SK-N-SH (cell line): ENCODE measurements around the gene CACNA1D. TPM values are rescaled to one million over a fixed set of nuclear protein-coding genes. Genes with fewer than 3 reads are reported as not detected.

Source experiments
- CTCF ChIA-PET: fragments of 300-600, 350-600 bp; formaldehyde crosslinking; extraction: SDS; loops from one replicate; lab custom pipeline; 2021; lab: Yijun Ruan, JAX
- POLR2A ChIA-PET: fragments of 350-600 bp; sonication (Branson Sonifier 250); formaldehyde crosslinking; extraction: SDS; loops from one replicate; lab custom pipeline; 2020; ENCODE audit warnings: antibody characterized with exemption, inconsistent platforms; lab: Yijun Ruan, JAX
- DNase-seq: peaks from one replicate; pipeline ENCODE4 v3.0.0; 2012
- H2AFZ ChIP-seq: fragments of 200-600 bp; sonication (generic); 2 replicates; pipeline ENCODE4 v1.8.1; 2016; ENCODE audit warnings: antibody characterized with exemption, mild to moderate bottlenecking, low read depth
- H3F3A ChIP-seq: fragments of 200-600 bp; sonication (generic); replicated peaks from 2 replicates; pipeline ENCODE3; 2016; ENCODE audit warnings: antibody characterized with exemption, mild to moderate bottlenecking; ENCODE audit not compliant: insufficient read depth
- H3K27ac ChIP-seq, 2 experiments: fragments of 200-500 bp in 1 of 2; fragments of 200-600 bp in 1 of 2; sonication (Bioruptor generic) in 1 of 2; sonication (generic), shearing (Covaris generic) in 1 of 2; 2 replicates each; pipeline versions ENCODE4 v1.5.1 to v1.6.1; 2014 to 2016; ENCODE audit warnings: low read depth in 2 of 2, inconsistent platforms in 1 of 2, low read length in 1 of 2, mild to moderate bottlenecking in 1 of 2, mixed read lengths in 1 of 2
- H3K27me3 ChIP-seq: fragments of 200-600 bp; sonication (generic), shearing (Covaris generic); 2 replicates; pipeline ENCODE4 v1.6.1; 2016; ENCODE audit warnings: mixed run types; ENCODE audit not compliant: insufficient read depth
- H3K36me3 ChIP-seq, 2 experiments: fragments of 200-500 bp in 1 of 2; fragments of 200-600 bp in 1 of 2; sonication (Bioruptor generic) in 1 of 2; sonication (generic) in 1 of 2; replicated peaks in 1 of 2; 2 replicates each; pipeline versions ENCODE3 to v1.5.1; 2014 to 2016; ENCODE audit warnings: low read length in 1 of 2, mild to moderate bottlenecking in 1 of 2; ENCODE audit not compliant: insufficient read depth in 2 of 2, control insufficient read depth in 1 of 2
- H3K4me1 ChIP-seq, 2 experiments: fragments of 200-500 bp in 1 of 2; fragments of 200-600 bp in 1 of 2; sonication (Bioruptor generic) in 1 of 2; sonication (generic), shearing (Covaris generic) in 1 of 2; 2 replicates each; pipeline versions ENCODE4 v1.5.1 to v1.6.1; 2014 to 2016; ENCODE audit warnings: low read depth in 1 of 2, low read length in 1 of 2, mixed run types in 1 of 2; ENCODE audit not compliant: insufficient read depth in 2 of 2, control insufficient read depth in 1 of 2
- H3K4me2 ChIP-seq: fragments of 200-600 bp; sonication (generic), shearing (Covaris generic); 2 replicates; pipeline ENCODE4 v1.6.1; 2017; ENCODE audit warnings: mixed run types
- H3K4me3 ChIP-seq, 2 experiments: fragments of 200-500 bp in 1 of 2; fragments of 200-600 bp in 1 of 2; sonication (Bioruptor generic) in 1 of 2; sonication (generic), shearing (Covaris generic) in 1 of 2; 2 replicates each; pipeline versions ENCODE4 v1.5.1 to v1.8.1; 2014 to 2016; ENCODE audit warnings: low read depth in 2 of 2, inconsistent platforms in 1 of 2, low read length in 1 of 2, mild to moderate bottlenecking in 1 of 2, mixed read lengths in 1 of 2, moderate library complexity in 1 of 2
- H3K79me2 ChIP-seq: fragments of 200-600 bp; sonication (generic); 2 replicates; pipeline ENCODE4 v1.8.1; 2017; ENCODE audit warnings: mild to moderate bottlenecking; ENCODE audit not compliant: insufficient read depth
- H3K9ac ChIP-seq: fragments of 200-600 bp; sonication (generic); 2 replicates; pipeline ENCODE4 v1.6.1; 2017; ENCODE audit warnings: mixed run types
- H3K9me2 ChIP-seq: fragments of 200-600 bp; sonication (generic); 2 replicates; pipeline ENCODE4 v1.6.1; 2017; ENCODE audit warnings: mixed run types
- H3K9me3 ChIP-seq: fragments of 200-600 bp; sonication (generic); 2 replicates; pipeline ENCODE4 v1.6.1; 2017; ENCODE audit warnings: mixed run types, mild to moderate bottlenecking, moderate library complexity
- H4K20me1 ChIP-seq: fragments of 200-600 bp; sonication (generic); 2 replicates; pipeline ENCODE4 v1.6.1; 2017; ENCODE audit warnings: mild to moderate bottlenecking, mixed run types; ENCODE audit not compliant: insufficient read depth
- CTCF ChIP-seq: fragments of 200-600 bp; sonication (generic); IDR thresholded peaks from 2 replicates; pipeline ENCODE4 v1.6.1; 2017; ENCODE audit warnings: antibody characterized with exemption, mild to moderate bottlenecking, moderate library complexity
- EP300 ChIP-seq, 2 experiments: IDR thresholded peaks; 2 replicates each; pipeline versions ENCODE4 v1.4.0 to v1.6.1; 2012; ENCODE audit warnings: borderline replicate concordance in 1 of 2, low read depth in 1 of 2, low read length in 1 of 2
- FOXJ3 ChIP-seq: sonication (generic); formaldehyde crosslinking; IDR thresholded peaks from 2 replicates; pipeline ENCODE4 v1.5.1; 2020; ENCODE audit warnings: mild to moderate bottlenecking, missing genetic modification reagents
- FOXM1 ChIP-seq: IDR thresholded peaks from 2 replicates; pipeline ENCODE4 v1.4.0; 2012; ENCODE audit warnings: low read depth, mild to moderate bottlenecking
- GATA2 ChIP-seq: sonication (generic); formaldehyde crosslinking; IDR thresholded peaks from 2 replicates; pipeline ENCODE4 v1.5.0; 2020; ENCODE audit warnings: mild to moderate bottlenecking, missing genetic modification reagents
- MAX ChIP-seq: IDR thresholded peaks from 2 replicates; pipeline ENCODE4 v1.4.0; 2012; ENCODE audit warnings: low read depth
- MEF2A ChIP-seq: IDR thresholded peaks from 2 replicates; pipeline ENCODE4 v1.4.0; 2012; ENCODE audit warnings: low read depth, borderline replicate concordance
- NFIC ChIP-seq: IDR thresholded peaks from 2 replicates; pipeline ENCODE4 v1.4.0; 2012; ENCODE audit warnings: borderline replicate concordance
- NRF1 ChIP-seq: IDR thresholded peaks from 2 replicates; pipeline ENCODE4 v1.6.1; 2012; ENCODE audit warnings: low read depth, mild to moderate bottlenecking, low read length
- PBX3 ChIP-seq: IDR thresholded peaks from 2 replicates; pipeline ENCODE4; 2012
- POLR2AphosphoS5 ChIP-seq: IDR thresholded peaks from 2 replicates; pipeline ENCODE4 v1.6.1; 2012; ENCODE audit warnings: low read depth, low read length
- RAD21 ChIP-seq: IDR thresholded peaks from 2 replicates; pipeline ENCODE4 v1.6.1; 2012; ENCODE audit warnings: mild to moderate bottlenecking, low read length
- REST ChIP-seq: IDR thresholded peaks from 2 replicates; pipeline ENCODE4 v1.6.1; 2012; ENCODE audit warnings: mild to moderate bottlenecking, low read depth, low read length, moderate library complexity
- RXRA ChIP-seq: IDR thresholded peaks from 2 replicates; pipeline ENCODE4 v1.4.0; 2012; ENCODE audit warnings: low read depth, mild to moderate bottlenecking, borderline replicate concordance
- SIN3A ChIP-seq: IDR thresholded peaks from 2 replicates; pipeline ENCODE4 v1.6.1; 2012; ENCODE audit warnings: low read depth, mild to moderate bottlenecking, low read length, moderate library complexity, borderline replicate concordance
- TAF1 ChIP-seq: IDR thresholded peaks from 2 replicates; pipeline ENCODE4 v1.6.1; 2012; ENCODE audit warnings: low read depth, mild to moderate bottlenecking, low read length, moderate library complexity, borderline replicate concordance
- TEAD4 ChIP-seq: IDR thresholded peaks from 2 replicates; pipeline ENCODE4 v1.4.0; 2012; ENCODE audit warnings: mild to moderate bottlenecking, borderline replicate concordance; ENCODE audit not compliant: insufficient read depth
- USF1 ChIP-seq: IDR thresholded peaks from 2 replicates; pipeline ENCODE4 v1.4.0; 2012; ENCODE audit warnings: low read depth, borderline replicate concordance
- USF2 ChIP-seq: fragments of 150-350 bp; IDR thresholded peaks from 2 replicates; pipeline ENCODE4 v1.6.1; 2017; ENCODE audit warnings: antibody characterized with exemption, low read length, low read depth, borderline replicate concordance
- WGBS: methylation state at CpG from one replicate; pipeline ENCODE4 v1.1.6; 2017; ENCODE audit warnings: low lambda C conversion rate; 5-methylcytosine and 5-hydroxymethylcytosine counted together
- polyA plus RNA-seq, 3 experiments: library from polyadenylated mRNA; depleted of rRNA; stranded (reverse); fragments of >200 nt; gene quantifications; 2 replicates each; pipeline ENCODE4 v1.2.3, GENCODE V29; 2012

Gene CACNA1D
- polyA plus RNA-seq, 1 of the 3 experiments (the other 2 are of a cell fraction), result 0.12 TPM

- H3K9me3 ChIP-seq, result no peaks in the 10 kb centered on the region
- no peak for DNase-seq
- H3K9ac ChIP-seq, result no peak overlapping the region
- 44% methylated on average over 5 of the region's 5 CpGs for WGBS
- no peaks in the 10 kb centered on the region for H3K9me2 ChIP-seq
- no peak overlapping the region for H3K27ac ChIP-seq
- H3K4me3 ChIP-seq, result no peak overlapping the region
- ChIA-PET CTCF (no interaction called here), POLR2A (no interaction called here)
- H3K36me3 ChIP-seq, result no peaks in the 10 kb centered on the region
- H3K4me1 ChIP-seq, result peaks cover 0 to 12% of the 10 kb centered on the region in 2 experiments; a peak in 1 of 4 replicates
- no peaks in the 10 kb centered on the region for H4K20me1 ChIP-seq
- no peak overlapping the region for H3K4me2 ChIP-seq
- no peaks in the 10 kb centered on the region for H3K79me2 ChIP-seq
- H3K27me3 ChIP-seq, result no peaks in the 10 kb centered on the region
- H3F3A ChIP-seq, result no peaks in the 10 kb centered on the region
- no peak overlapping the region for H2AFZ ChIP-seq
- TF ChIP-seq USF1 (no peak), PBX3 (no peak), USF2 (no peak), REST (no peak), NFIC (no peak), RAD21 (no peak), SIN3A (no peak), GATA2 (CRISPR knock-in tag) (no peak), FOXM1 (no peak), MAX (no peak), FOXJ3 (no peak), NRF1 (no peak), EP300 (IDR thresholded peaks at IDR 0.05; ENCODE audit: borderline replicate concordance in 1 of 2, low read depth in 1 of 2, low read length in 1 of 2) (no peak), TEAD4 (no peak), TAF1 (no peak), MEF2A (no peak), CTCF (no peak), POLR2AphosphoS5 (no peak), RXRA (no peak)
Measured at GRCh38 chr3:53650424-53650823, 156.0 kb downstream of the CACNA1D start.
